Pulmonary artery endothelial cell (primary cell): ENCODE data around the gene FGD6. TPM values are rescaled to one million over a fixed set of nuclear protein-coding genes. Genes with fewer than 3 reads are reported as not detected.
"Not testable (repeated sequence)": the region's sequence is repeated elsewhere in the genome, so short reads cannot be mapped to it uniquely, and the experiment has no call there.

ENCODE experiments used
- DNase-seq: peaks from one replicate; pipeline ENCODE4 v3.0.0-alpha.2; 2011; ENCODE audit warnings: low read depth, low spot score
- total RNA-seq: library from RNA; depleted of rRNA; stranded (reverse); fragments of >200 nt; gene quantifications from 2 replicates; pipeline ENCODE4 v1.2.3, GENCODE V29; 2014

Gene FGD6
- total RNA-seq, 1 donor from 2014 or later: 15.0 TPM

DNA sequence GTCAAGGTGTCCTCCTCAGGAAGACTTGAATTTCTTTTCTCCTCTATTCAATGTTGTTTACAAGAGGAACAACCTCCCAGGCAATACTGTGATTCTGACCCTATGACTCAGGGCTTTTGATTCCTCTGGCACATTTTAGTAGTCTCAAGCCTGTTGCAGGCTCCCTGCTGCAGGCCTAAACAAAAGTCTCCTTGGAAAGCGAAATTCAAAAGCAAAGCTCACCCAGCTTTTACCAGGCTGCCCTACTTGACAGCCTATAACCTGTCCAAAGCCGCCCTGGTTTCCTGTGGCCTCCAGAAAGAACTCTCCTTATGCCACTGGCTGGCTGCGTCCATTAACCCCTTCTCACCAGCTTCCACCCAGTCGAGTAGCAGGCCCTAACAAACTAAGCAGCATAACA is 11.6 kb downstream of the FGD6 start:
- no peak for DNase-seq

- DNase-seq: no peak
Measured at GRCh38 chr12:95205016-95205624, 12.1 kb downstream of the FGD6 start.

- peak; percentile 71 for DNase-seq
Measured at GRCh38 chr12:95204141-95204866, 13.0 kb downstream of the FGD6 start.

GRCh38 chr12:95203487-95204030 is 13.7 kb downstream of the FGD6 start:
- no peak for DNase-seq

DNA sequence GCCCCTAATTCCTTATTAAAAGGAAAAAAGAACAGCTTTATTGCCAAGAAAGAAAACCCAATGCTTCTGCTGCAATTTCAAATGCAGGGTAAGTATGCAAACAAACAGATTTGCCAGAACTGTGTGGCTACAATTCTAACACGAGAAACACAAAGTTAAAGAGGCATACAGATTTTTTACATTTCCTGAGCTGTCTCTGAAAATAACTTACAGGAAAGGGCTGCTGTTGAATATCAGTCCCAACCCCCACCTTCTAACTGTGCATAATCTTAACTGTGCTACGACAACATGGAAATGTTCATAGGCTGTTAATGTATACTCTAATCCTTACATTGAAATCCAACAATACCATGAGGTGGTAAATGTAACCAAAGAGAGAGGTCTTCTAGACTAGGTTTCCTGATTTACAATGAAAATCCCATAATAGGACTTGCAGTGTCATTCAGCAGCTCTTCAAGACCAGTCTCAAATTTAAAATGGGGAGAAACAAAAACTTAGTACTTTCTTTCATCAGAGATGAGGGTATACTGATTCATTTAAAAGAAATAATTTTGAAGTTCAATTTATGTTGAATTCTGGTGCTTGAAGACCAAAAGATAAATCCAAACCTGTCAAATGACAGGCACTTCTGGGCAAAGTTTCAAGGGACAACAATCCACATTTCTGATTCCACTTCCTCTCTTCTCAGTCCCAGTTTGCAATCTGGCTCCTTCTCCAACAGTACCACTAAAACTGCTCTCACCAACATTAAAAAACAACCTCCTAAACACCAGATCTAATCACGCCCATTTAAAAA is 14.4 kb downstream of the FGD6 start:
- no peak for DNase-seq

DNA sequence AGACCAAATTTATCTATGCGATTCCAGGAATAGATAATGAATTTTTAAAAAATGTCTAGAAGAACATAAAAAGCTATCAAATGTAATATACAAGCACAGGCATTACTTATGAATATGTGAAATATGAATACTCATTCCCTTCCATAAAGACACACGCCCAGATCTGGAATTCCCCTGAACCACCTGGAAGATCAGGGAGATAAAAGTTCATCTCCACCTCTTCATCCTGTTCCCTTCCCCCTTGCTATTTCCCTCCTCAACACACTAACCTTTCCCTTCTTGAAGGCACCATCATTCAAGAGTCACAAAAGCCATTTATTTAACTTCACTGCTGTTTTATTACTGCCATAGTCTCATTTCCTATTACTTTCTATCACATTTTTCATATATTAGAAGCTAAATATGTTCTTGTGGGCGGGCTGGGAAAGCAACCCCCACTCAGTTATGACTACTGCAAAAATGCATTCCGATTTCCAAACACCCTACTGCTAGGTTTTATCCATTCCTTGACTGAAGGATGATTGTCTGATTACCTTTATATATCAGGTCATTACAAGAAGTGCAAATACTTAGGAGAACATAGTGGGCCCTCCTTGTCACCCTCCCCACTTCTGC is 16.1 kb downstream of the FGD6 start:
- DNase-seq: no peak

- no peak for DNase-seq
Measured at GRCh38 chr12:95200128-95200894, 17.0 kb downstream of the FGD6 start.

- no peak for DNase-seq
Measured at GRCh38 chr12:95198914-95199313, 18.4 kb downstream of the FGD6 start.

- no peak for DNase-seq
Measured at GRCh38 chr12:95197636-95198035, 19.6 kb downstream of the FGD6 start.

GRCh38 chr12:95196875-95197569 is 20.2 kb downstream of the FGD6 start:
- not testable (repeated sequence) for DNase-seq

DNA sequence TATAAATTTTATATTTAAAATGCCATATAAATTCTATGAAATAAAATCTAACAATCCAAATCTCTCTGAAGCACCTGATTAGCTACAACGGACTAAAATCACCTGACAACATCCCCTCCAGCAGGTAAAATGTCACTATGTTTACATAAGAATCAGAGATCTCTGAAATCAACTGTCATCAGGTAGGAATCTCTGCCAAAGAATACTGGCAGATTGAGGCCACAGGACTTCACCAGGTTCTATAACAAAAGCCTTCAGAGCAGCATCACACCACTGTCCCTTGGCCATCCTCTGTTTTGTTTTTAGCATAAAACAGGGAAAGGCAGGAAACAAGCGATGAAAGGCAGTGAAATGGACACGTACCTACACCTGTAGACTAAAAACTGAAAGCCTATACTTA is 22.1 kb downstream of the FGD6 start:
- DNase-seq: no peak

- DNase-seq: no peak
Measured at GRCh38 chr12:95193139-95193538, 24.1 kb downstream of the FGD6 start.

DNA sequence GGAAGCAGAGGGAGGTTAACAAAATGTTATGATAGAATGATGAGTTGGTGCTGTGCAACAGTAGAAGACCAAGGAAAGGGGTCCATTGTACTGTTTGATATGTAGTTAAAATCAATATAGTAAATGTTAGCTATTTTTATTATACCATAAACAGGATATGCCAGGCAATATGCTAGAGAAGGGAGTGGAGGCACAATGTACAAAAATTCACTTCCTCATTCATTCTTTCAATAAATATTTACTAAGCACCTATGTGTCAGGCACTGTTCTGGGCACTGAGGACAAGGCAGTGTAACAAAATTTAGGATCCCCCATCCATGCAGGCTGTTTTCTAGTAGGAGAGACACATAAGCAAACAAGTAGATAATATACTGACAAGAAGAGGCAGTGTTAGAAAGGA is 25.0 kb downstream of the FGD6 start:
- DNase-seq: no peak

GRCh38 chr12:95191060-95191696 is 26.1 kb downstream of the FGD6 start:
- no peak for DNase-seq

DNA sequence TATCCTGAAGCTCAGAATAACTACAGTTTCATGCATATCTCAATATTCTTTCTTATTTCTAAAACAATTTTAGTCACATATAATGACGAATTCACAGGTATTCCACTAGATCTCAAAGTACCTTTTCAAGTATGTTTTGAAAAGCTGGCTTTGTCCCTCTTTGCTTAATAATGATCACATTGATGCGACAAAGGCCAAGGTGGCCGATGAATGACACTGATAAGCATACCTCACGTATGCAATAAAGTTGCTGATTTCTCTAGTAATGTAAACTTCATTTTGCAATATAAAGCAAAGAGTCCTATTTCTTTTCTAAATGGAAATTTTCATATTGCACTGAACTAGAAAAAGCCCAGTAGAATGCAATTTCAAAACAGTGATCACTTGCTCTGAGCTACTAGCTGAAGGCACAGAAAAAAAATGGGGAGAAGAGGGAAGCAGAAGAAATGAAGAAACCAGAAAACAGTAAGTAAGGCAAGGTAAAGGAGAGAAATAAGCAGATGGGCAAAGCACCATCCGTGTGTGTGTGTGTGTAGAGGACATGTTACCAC is 29.3 kb downstream of the FGD6 start:
- DNase-seq: no peak

DNA sequence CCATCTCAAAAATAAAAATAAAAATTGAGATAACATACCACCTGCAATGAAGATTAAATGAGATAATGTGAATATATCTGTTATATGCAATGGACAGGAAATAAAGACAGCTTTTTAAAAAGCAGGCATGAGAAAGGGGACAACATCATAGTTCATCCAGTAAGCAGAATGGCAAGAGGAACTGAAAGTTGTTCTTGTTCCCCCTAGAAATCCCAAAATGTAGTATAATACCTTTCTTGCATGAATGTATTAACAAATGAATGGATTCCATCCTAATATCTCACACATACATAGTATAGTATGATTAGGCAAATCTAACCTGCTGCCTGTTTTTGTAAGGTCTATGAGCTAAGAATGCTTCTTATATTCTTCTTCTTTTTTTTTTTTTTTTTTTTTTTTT is 31.4 kb downstream of the FGD6 start:
- no peak for DNase-seq

GRCh38 chr12:95185072-95185471 is 32.2 kb downstream of the FGD6 start:
- DNase-seq: no peak

DNA sequence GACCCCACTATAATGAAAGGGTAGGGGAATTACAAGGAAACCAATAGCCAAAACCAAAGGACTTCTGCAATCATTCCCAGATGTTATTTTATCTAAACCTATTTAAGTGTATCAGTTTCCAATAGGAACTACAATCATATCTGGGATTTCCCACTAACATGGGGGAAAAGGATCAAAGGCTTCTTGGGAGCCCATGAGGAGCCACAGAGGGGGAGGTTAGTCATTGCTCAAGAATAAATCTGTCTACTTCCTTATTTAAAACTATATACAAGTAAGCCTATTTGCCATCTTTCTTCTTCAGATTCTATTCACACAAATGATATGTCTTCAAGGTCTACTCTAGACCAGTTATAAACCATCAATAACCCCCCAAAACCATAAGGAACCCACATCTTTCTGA is 33.1 kb downstream of the FGD6 start:
- no peak for DNase-seq

DNA sequence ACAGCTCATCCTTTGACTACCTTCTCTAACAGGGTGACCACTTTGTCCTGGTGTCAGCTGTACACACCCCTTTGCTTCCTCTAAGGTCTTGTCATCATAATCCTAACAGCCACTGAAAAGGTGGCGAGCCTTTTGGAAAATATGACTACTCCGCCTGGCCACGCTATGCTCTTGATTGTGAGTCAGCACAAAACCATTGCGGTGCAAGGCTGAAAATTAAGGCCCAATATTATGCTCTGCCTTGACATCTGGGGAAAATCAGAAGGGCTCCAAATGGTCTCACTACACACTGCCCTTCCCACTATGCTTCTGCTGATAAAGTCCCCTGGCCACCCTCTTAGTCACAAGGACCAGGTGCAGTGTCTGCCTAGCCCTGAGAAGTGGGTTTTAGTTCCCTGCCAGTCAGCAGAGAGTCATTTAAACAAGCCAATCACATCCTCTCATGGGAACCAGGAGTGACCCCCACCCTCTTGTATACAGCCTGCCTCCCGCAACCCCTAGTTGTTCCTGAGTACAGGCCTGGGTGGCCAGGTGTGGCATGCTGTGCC is 34.3 kb downstream of the FGD6 start:
- DNase-seq: no peak
